OCI-LY3 (cell line): ENCODE data around the gene WDR13.

Source experiments
- EZH2phosphoT487 ChIP-seq: fragments of 200-600 bp; shearing (Covaris generic); IDR thresholded peaks from 2 replicates; pipeline ENCODE4 v1.6.1; 2018; ENCODE audit warnings: antibody characterized with exemption, mixed run types, low read depth
- TF ChIP-seq, protein P1 (sequence below): fragments of 200-600, 300-600 bp; sonication (generic); IDR thresholded peaks from 2 replicates; pipeline ENCODE4 v1.5.1; 2014; ENCODE audit warnings: antibody characterized with exemption, low read length, low read depth

GRCh38 chrX:48611703-48612102, 14.4 kb downstream of the WDR13 start:
- TF ChIP-seq, protein P1, sequence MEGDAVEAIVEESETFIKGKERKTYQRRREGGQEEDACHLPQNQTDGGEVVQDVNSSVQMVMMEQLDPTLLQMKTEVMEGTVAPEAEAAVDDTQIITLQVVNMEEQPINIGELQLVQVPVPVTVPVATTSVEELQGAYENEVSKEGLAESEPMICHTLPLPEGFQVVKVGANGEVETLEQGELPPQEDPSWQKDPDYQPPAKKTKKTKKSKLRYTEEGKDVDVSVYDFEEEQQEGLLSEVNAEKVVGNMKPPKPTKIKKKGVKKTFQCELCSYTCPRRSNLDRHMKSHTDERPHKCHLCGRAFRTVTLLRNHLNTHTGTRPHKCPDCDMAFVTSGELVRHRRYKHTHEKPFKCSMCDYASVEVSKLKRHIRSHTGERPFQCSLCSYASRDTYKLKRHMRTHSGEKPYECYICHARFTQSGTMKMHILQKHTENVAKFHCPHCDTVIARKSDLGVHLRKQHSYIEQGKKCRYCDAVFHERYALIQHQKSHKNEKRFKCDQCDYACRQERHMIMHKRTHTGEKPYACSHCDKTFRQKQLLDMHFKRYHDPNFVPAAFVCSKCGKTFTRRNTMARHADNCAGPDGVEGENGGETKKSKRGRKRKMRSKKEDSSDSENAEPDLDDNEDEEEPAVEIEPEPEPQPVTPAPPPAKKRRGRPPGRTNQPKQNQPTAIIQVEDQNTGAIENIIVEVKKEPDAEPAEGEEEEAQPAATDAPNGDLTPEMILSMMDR = no peak
- no peak for TF ChIP-seq EZH2phosphoT487
